A673 (cell line): ENCODE results near the gene GLOD4.

ENCODE experiments used
- EZH2 ChIP-seq: fragments of 200-600 bp; sonication (generic); IDR thresholded peaks from 2 replicates; pipeline ENCODE4 v1.6.1; 2017; ENCODE audit warnings: borderline replicate concordance, low read depth, mild to moderate bottlenecking, mixed read lengths, antibody characterized with exemption, low read length; ENCODE audit not compliant: poor library complexity, severe bottlenecking
- TF ChIP-seq, protein P1 (sequence below): fragments of 300-800, 200-600 bp; sonication (generic); conservative IDR thresholded peaks from 2 replicates; pipeline ENCODE4 v1.5.1; 2017; ENCODE audit warnings: low read depth, mild to moderate bottlenecking, antibody characterized with exemption, low read length, moderate library complexity, mixed read lengths

DNA sequence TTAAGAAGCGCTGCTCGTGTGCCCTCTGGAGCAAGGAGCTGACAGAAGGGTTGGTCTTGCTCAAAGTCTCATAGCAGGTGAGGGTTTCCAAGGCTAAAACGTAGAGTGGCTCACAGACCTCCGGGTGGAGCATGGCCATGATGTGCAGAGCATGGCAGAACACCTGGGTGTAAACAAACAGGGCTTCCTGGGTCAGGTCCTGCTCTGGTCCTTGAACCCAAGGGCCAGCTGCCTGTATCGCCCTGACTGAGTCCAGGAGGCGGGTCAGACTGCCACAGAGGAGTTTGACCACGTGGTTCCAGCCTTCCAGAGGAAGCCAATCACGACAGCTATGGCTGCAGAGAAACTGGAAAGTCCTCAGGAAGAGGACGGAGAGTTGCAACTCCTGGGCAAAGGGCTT lies 37.1 kb downstream of the GLOD4 start:
- TF ChIP-seq, protein P1, sequence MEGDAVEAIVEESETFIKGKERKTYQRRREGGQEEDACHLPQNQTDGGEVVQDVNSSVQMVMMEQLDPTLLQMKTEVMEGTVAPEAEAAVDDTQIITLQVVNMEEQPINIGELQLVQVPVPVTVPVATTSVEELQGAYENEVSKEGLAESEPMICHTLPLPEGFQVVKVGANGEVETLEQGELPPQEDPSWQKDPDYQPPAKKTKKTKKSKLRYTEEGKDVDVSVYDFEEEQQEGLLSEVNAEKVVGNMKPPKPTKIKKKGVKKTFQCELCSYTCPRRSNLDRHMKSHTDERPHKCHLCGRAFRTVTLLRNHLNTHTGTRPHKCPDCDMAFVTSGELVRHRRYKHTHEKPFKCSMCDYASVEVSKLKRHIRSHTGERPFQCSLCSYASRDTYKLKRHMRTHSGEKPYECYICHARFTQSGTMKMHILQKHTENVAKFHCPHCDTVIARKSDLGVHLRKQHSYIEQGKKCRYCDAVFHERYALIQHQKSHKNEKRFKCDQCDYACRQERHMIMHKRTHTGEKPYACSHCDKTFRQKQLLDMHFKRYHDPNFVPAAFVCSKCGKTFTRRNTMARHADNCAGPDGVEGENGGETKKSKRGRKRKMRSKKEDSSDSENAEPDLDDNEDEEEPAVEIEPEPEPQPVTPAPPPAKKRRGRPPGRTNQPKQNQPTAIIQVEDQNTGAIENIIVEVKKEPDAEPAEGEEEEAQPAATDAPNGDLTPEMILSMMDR, result no peak
- TF ChIP-seq EZH2, result no peak
